Tibial artery (tissue), 4 donors: ENCODE results near the gene LBHD1.

Experiments
- DNase-seq, 2 donors: peaks; one replicate each; pipeline ENCODE4 v3.0.0-alpha.2; 2019
- H3K27ac ChIP-seq, 2 donors: fragments of 200-600 bp; sonication (generic) in 1 of 2; 1 replicate in 1 of 2; 2 replicates in 1 of 2; pipeline ENCODE4 v1.5.1; 2018 to 2019; ENCODE audit warnings: mild to moderate bottlenecking in 1 of 2
- H3K27me3 ChIP-seq, 2 donors: fragments of 200-600 bp; sonication (generic) in 1 of 2; one replicate each; pipeline versions ENCODE4 v1.5.1 to v1.6.0; 2016 to 2019
- H3K36me3 ChIP-seq, 3 donors: fragments of 200-600 bp; sonication (generic) in 2 of 3; one replicate each; pipeline ENCODE4 v1.5.1; 2016 to 2019; ENCODE audit warnings: mild to moderate bottlenecking in 2 of 3
- H3K4me1 ChIP-seq, 4 donors: fragments of 200-600 bp; sonication (generic) in 2 of 4; 1 replicate in 3 of 4; 2 replicates in 1 of 4; pipeline ENCODE4 v1.5.1; 2016 to 2019
- H3K4me3 ChIP-seq, 2 donors: fragments of 200-600 bp; sonication (generic) in 1 of 2; 1 replicate in 1 of 2; 2 replicates in 1 of 2; pipeline ENCODE4 v1.5.1; 2018 to 2019; ENCODE audit warnings: mild to moderate bottlenecking in 2 of 2
- H3K9me3 ChIP-seq, 3 donors: fragments of 200-600 bp; sonication (generic) in 1 of 3; one replicate each; pipeline ENCODE4 v1.5.1; 2016 to 2019
- intact Hi-C: fragments of 100-400 bp; cut with DNase I; formaldehyde crosslinking; loops from one replicate; pipeline ENCODE4 v1.15.0; 2023; ENCODE audit warnings: low total_unique reads
- TF ChIP-seq, protein P1 (sequence below), 2 experiments: fragments of 200-600 bp in 1 of 2; fragments of 450-650 bp in 1 of 2; IDR thresholded peaks; one replicate each; pipeline ENCODE4 v1.5.1; 2017 to 2019; ENCODE audit warnings: antibody characterized with exemption in 2 of 2, mild to moderate bottlenecking in 1 of 2, moderate library complexity in 1 of 2

Gene LBHD1

GRCh38 chr11:62645946-62646824, 25.9 kb downstream of the LBHD1 start, which contains the start of gene GANAB:
Gene GANAB, minus strand, starts transcription at chr11:62646613. Its CDS starts 14 bp downstream, at chr11:62646599.
- intact Hi-C loops = no loop called here
- Histone ChIP-seq H3K4me1 (peaks cover 0 to 35% (median 25%) of the 10 kb centered on the region in 4 donors), H3K27ac (peak within 1 kb of the TSS; percentile 95 to 99), H3K9me3 (no peaks in the 10 kb centered on the region), H3K36me3 (peaks cover 32 to 58% (median 35%) of the 10 kb centered on the region in 3 donors), H3K4me3 (peak within 1 kb of the TSS; percentile 89 to 100), H3K27me3 (no peaks in the 10 kb centered on the region)
- DNase-seq = peak; percentile 99 to 100
- TF ChIP-seq, protein P1, sequence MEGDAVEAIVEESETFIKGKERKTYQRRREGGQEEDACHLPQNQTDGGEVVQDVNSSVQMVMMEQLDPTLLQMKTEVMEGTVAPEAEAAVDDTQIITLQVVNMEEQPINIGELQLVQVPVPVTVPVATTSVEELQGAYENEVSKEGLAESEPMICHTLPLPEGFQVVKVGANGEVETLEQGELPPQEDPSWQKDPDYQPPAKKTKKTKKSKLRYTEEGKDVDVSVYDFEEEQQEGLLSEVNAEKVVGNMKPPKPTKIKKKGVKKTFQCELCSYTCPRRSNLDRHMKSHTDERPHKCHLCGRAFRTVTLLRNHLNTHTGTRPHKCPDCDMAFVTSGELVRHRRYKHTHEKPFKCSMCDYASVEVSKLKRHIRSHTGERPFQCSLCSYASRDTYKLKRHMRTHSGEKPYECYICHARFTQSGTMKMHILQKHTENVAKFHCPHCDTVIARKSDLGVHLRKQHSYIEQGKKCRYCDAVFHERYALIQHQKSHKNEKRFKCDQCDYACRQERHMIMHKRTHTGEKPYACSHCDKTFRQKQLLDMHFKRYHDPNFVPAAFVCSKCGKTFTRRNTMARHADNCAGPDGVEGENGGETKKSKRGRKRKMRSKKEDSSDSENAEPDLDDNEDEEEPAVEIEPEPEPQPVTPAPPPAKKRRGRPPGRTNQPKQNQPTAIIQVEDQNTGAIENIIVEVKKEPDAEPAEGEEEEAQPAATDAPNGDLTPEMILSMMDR (IDR thresholded peaks at IDR 0.05) = no peak

DNA sequence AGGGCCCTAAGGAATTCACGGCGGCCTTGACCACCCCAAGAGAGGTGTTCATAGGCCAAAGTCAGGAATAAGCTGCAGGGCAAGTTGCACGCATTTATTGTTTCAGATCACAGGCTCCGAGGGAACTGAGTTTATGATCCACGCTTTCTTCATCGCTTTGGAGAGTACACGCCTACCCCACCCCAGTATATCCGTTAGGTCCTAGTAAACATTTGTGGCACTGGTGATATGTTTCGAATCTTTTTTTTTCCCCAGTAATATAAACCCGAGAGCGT, 26.5 kb downstream of the LBHD1 start:
- Histone ChIP-seq H3K9me3 (no peaks in the 10 kb centered on the region), H3K4me1 (peaks cover 0 to 35% (median 25%) of the 10 kb centered on the region in 4 donors), H3K4me3 (peak overlapping the region; percentile 89 to 100), H3K36me3 (peaks cover 32 to 55% (median 35%) of the 10 kb centered on the region in 3 donors), H3K27ac (peak overlapping the region; percentile 95 to 99), H3K27me3 (no peaks in the 10 kb centered on the region)
- intact Hi-C loops = no loop called here
- TF ChIP-seq, protein P1 (IDR thresholded peaks at IDR 0.05) = no peak
- DNase-seq = no peak

DNA sequence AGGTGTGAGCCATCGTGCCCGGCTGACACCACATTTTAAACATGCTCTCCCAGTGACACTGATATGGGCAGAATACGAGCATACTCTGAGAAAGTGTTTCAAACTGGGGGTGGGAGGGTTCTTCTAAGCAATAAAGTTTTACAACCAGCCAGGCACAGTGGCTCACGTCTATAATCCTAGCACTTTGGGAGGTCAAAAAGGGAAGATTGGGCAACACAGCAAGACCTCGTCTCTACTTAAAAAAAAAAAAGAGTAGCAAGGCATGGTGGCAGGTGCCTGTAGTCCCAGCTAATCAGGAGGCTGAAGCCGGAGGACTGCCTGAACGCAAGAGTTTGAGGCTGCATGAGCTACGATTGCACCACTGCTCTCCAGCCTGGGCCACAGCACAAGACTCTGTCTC, 27.8 kb downstream of the LBHD1 start:
- H3K9me3 ChIP-seq = no peaks in the 10 kb centered on the region
- DNase-seq = no peak
- H3K36me3 ChIP-seq = peaks cover 33 to 49% (median 33%) of the 10 kb centered on the region in 3 donors
- TF ChIP-seq, protein P1 (IDR thresholded peaks at IDR 0.05) = no peak
- intact Hi-C loops = no loop called here
- H3K4me1 ChIP-seq = peaks cover 0 to 35% (median 25%) of the 10 kb centered on the region in 4 donors
- H3K27ac ChIP-seq = no peak overlapping the region
- H3K27me3 ChIP-seq = no peaks in the 10 kb centered on the region
- H3K4me3 ChIP-seq = no peak overlapping the region

DNA sequence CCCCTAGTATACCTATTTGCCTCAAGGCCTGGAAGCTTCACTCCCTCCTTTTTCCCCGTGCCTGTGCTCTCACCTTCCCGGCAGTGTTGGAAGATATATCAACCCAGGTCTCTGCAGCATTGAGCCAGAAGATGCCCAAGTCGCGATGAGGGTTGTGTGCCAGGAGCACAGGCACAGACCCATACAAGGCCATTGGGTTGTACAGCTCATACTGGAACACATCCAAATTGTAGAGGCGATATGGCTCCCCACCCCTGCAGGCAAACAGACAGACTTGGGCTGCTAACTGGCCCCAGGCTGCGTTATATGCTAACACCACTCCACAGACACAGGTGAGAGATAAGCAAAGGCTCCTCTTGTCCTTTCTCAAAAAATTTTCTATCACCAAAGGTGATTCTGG, 39.6 kb downstream of the LBHD1 start:
- Histone ChIP-seq H3K27me3 (no peaks in the 10 kb centered on the region), H3K4me1 (no peaks in the 10 kb centered on the region), H3K27ac (no peak overlapping the region), H3K9me3 (no peaks in the 10 kb centered on the region), H3K36me3 (peaks cover 80 to 99% (median 95%) of the 10 kb centered on the region in 3 donors), H3K4me3 (no peak overlapping the region)
- intact Hi-C loops = no loop called here
- no peak for DNase-seq
- TF ChIP-seq, protein P1 (IDR thresholded peaks at IDR 0.05) = no peak

GRCh38 chr11:62627713-62628112, 44.4 kb downstream of the LBHD1 start:
- TF ChIP-seq, protein P1 (IDR thresholded peaks at IDR 0.05) = no peak
- Histone ChIP-seq H3K4me3 (no peak overlapping the region), H3K9me3 (no peaks in the 10 kb centered on the region)

More at GRCh38 chr11:62627713-62628112, 44.4 kb downstream of the LBHD1 start:
- no peak for DNase-seq
- H3K27ac ChIP-seq = no peak overlapping the region
- intact Hi-C loops = no loop called here
- H3K4me1 ChIP-seq = peaks cover 0 to 1% (median 0%) of the 10 kb centered on the region in 4 donors
- peaks cover 70 to 82% (median 78%) of the 10 kb centered on the region in 3 donors for H3K36me3 ChIP-seq
- H3K27me3 ChIP-seq = no peaks in the 10 kb centered on the region
